HG03025 (cell line): ENCODE data around the gene ERC2.

ENCODE experiments used
- ATAC-seq: cut with Tn5 transposase; IDR thresholded peaks from one replicate; pipeline ENCODE4 v1.9.1; 2021; ENCODE audit warnings: mild to moderate bottlenecking, moderate library complexity; ENCODE audit not compliant: unreplicated experiment, low FRiP score

The ERC2 gene

GRCh38 chr3:55559500-55560423 is 908.5 kb downstream of the ERC2 start:
- no peak for ATAC-seq

- no peak for ATAC-seq
Observed at GRCh38 chr3:55558316-55558715, 910.0 kb downstream of the ERC2 start.

GRCh38 chr3:55557549-55557948 is 910.7 kb downstream of the ERC2 start:
- no peak for ATAC-seq

- ATAC-seq: no peak
Observed at GRCh38 chr3:55556619-55557537, 911.4 kb downstream of the ERC2 start.

GRCh38 chr3:55555873-55556618 is 912.2 kb downstream of the ERC2 start:
- ATAC-seq: no peak

- no peak for ATAC-seq
Observed at GRCh38 chr3:55554634-55555425, 913.4 kb downstream of the ERC2 start.

- no peak for ATAC-seq
Observed at GRCh38 chr3:55551644-55552043, 916.6 kb downstream of the ERC2 start.

GRCh38 chr3:55549177-55549576 is 919.1 kb downstream of the ERC2 start:
- no peak for ATAC-seq

- ATAC-seq: no peak
Observed at GRCh38 chr3:55546866-55547669, 921.2 kb downstream of the ERC2 start.

- no peak for ATAC-seq
Observed at GRCh38 chr3:55545995-55546394, 922.3 kb downstream of the ERC2 start.

GRCh38 chr3:55544219-55544618 is 924.0 kb downstream of the ERC2 start:
- ATAC-seq: no peak

- no peak for ATAC-seq
Observed at GRCh38 chr3:55543181-55543614, 925.1 kb downstream of the ERC2 start.

GRCh38 chr3:55541456-55541855 is 926.8 kb downstream of the ERC2 start:
- ATAC-seq: no peak

- no peak for ATAC-seq
Observed at GRCh38 chr3:55541016-55541415, 927.3 kb downstream of the ERC2 start.

GRCh38 chr3:55540579-55540978 is 927.7 kb downstream of the ERC2 start:
- no peak for ATAC-seq

- no peak for ATAC-seq
Observed at GRCh38 chr3:55538158-55538557, 930.1 kb downstream of the ERC2 start.

GRCh38 chr3:55537563-55537962 is 930.7 kb downstream of the ERC2 start:
- ATAC-seq: no peak

- ATAC-seq: no peak
Observed at GRCh38 chr3:55537129-55537528, 931.1 kb downstream of the ERC2 start.

GRCh38 chr3:55534876-55535275 is 933.4 kb downstream of the ERC2 start:
- no peak for ATAC-seq
